SH-SY5Y (cell line): Measurements from ENCODE around the gene FRK.

Experiments
- GATA2 ChIP-seq: IDR thresholded peaks from 2 replicates; pipeline ENCODE4 v1.6.1; 2011; ENCODE audit warnings: mild to moderate bottlenecking, low read depth, low read length
- GATA3 ChIP-seq: IDR thresholded peaks from 2 replicates; pipeline ENCODE4 v1.6.1; 2011; ENCODE audit warnings: low read depth, mild to moderate bottlenecking, low read length, moderate library complexity

DNA sequence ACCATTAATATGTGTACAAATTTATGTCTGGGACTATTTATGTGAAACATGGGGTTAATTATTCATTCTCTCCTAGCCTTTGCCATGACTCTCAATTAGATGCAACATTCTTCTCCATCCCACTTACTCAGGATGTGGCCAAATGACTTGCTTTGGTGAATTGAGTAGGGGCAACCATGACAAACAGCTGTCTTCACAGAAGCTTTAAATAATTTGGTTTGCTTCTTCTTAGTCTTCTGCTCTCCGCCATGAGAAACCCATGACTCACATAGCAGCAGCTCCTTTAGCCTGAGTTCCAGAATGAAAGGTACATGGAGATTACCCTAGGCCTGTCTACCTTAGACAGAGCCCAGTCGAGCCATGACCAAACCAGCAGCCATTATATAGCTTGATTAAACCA is 74.7 kb downstream of the FRK start:
- TF ChIP-seq GATA2 (no peak), GATA3 (no peak)
